Muscle of leg (tissue), 11 donors: ENCODE results near the gene TNFSF18. TPM values are rescaled to one million over a fixed set of nuclear protein-coding genes. Genes with fewer than 3 reads are reported as not detected.

ENCODE experiments used
- DNase-seq: peaks from one replicate; pipeline ENCODE4 v3.0.0; 2013
- H3K27ac ChIP-seq: one replicate; pipeline ENCODE4 v1.5.1; 2013; ENCODE audit warnings: mild to moderate bottlenecking, low read length, control low read depth
- H3K27me3 ChIP-seq: one replicate; pipeline ENCODE4 v1.6.1; 2013; ENCODE audit warnings: low read length; ENCODE audit not compliant: control insufficient read depth, insufficient read depth
- H3K36me3 ChIP-seq: one replicate; pipeline ENCODE4 v1.6.1; 2013; ENCODE audit warnings: low read length; ENCODE audit not compliant: control insufficient read depth, insufficient read depth
- H3K4me1 ChIP-seq: one replicate; pipeline ENCODE4 v1.6.1; 2013; ENCODE audit warnings: low read length; ENCODE audit not compliant: control insufficient read depth, insufficient read depth
- H3K4me3 ChIP-seq: one replicate; pipeline ENCODE4 v1.5.1; 2013; ENCODE audit warnings: low read length, control low read depth
- H3K9me3 ChIP-seq: replicated peaks from 2 replicates; pipeline ENCODE4 v1.6.1; 2013; ENCODE audit warnings: low read depth, low read length; ENCODE audit not compliant: control insufficient read depth
- WGBS: methylation state at CpG from one replicate; pipeline ENCODE4 v1.1.5; 2013; ENCODE audit warnings: missing lambda C conversion rate; ENCODE audit not compliant: insufficient coverage; 5-methylcytosine and 5-hydroxymethylcytosine counted together
- polyA plus RNA-seq, 8 donors: library from polyadenylated mRNA; unstranded; fragments of 120-200 nt; gene quantifications; one replicate each; pipeline versions ENCODE4 v1.2.1 to v1.2.3, GENCODE V29; 2013; ENCODE audit warnings: inconsistent platforms in 1 of 8, low replicate concordance in 1 of 8; ENCODE audit not compliant: insufficient read length in 8 of 8, insufficient read depth in 1 of 8
- total RNA-seq: library from RNA; stranded (reverse); fragments of 120-200 nt; gene quantifications from one replicate; pipeline ENCODE4 v1.2.4, GENCODE V29; 2013

Gene TNFSF18
- total and polyA plus RNA-seq, 9 donors, result 0.10 to 0.21 (median 0.16) TPM; not detected in 1

GRCh38 chr1:173012126-173012525 lies 38.6 kb downstream of the TNFSF18 start:
- Histone ChIP-seq H3K4me3 (no peak overlapping the region), H3K36me3 (no peaks in the 10 kb centered on the region), H3K27me3 (no peaks in the 10 kb centered on the region), H3K9me3 (no peaks in the 10 kb centered on the region), H3K27ac (no peak overlapping the region), H3K4me1 (no peaks in the 10 kb centered on the region)
- DNase-seq, result no peak
- no CpG with 5 or more reads among the region's 1 CpG for WGBS

GRCh38 chr1:173009597-173009996 lies 41.1 kb downstream of the TNFSF18 start:
- Histone ChIP-seq H3K27me3 (no peaks in the 10 kb centered on the region), H3K36me3 (no peaks in the 10 kb centered on the region), H3K9me3 (no peaks in the 10 kb centered on the region), H3K4me1 (no peaks in the 10 kb centered on the region), H3K27ac (no peak overlapping the region), H3K4me3 (no peak overlapping the region)
- peak; percentile 73 for DNase-seq
- no CpG with 5 or more reads among the region's 1 CpG for WGBS

GRCh38 chr1:173005196-173005864 lies 45.4 kb downstream of the TNFSF18 start:
- Histone ChIP-seq H3K4me1 (no peaks in the 10 kb centered on the region), H3K27me3 (no peaks in the 10 kb centered on the region), H3K36me3 (no peaks in the 10 kb centered on the region), H3K27ac (no peak overlapping the region), H3K9me3 (no peaks in the 10 kb centered on the region), H3K4me3 (no peak overlapping the region)
- WGBS, result no CpG with 5 or more reads among the region's 2 CpGs
- no peak for DNase-seq

GRCh38 chr1:173002891-173003838 lies 47.6 kb downstream of the TNFSF18 start:
- Histone ChIP-seq H3K9me3 (peaks cover 4% of the 10 kb centered on the region), H3K27ac (no peak overlapping the region), H3K27me3 (no peaks in the 10 kb centered on the region), H3K4me1 (no peaks in the 10 kb centered on the region), H3K4me3 (no peak overlapping the region), H3K36me3 (no peaks in the 10 kb centered on the region)
- WGBS, result no CpG with 5 or more reads among the region's 6 CpGs
- no peak for DNase-seq

GRCh38 chr1:172999349-172999748 lies 51.4 kb downstream of the TNFSF18 start:
- 67% methylated on average over 1 of the region's 3 CpGs for WGBS
- Histone ChIP-seq H3K36me3 (no peaks in the 10 kb centered on the region), H3K9me3 (peaks cover 6% of the 10 kb centered on the region), H3K4me3 (no peak overlapping the region), H3K27me3 (no peaks in the 10 kb centered on the region), H3K4me1 (no peaks in the 10 kb centered on the region), H3K27ac (no peak overlapping the region)
- DNase-seq, result no peak

GRCh38 chr1:172997941-172998361 lies 52.8 kb downstream of the TNFSF18 start:
- Histone ChIP-seq H3K27ac (no peak overlapping the region), H3K27me3 (no peaks in the 10 kb centered on the region), H3K9me3 (peaks cover 6% of the 10 kb centered on the region), H3K36me3 (no peaks in the 10 kb centered on the region), H3K4me1 (no peaks in the 10 kb centered on the region), H3K4me3 (no peak overlapping the region)
- DNase-seq, result no peak
- no CpG with 5 or more reads among the region's 2 CpGs for WGBS

GRCh38 chr1:172993640-172994039 lies 57.1 kb downstream of the TNFSF18 start:
- DNase-seq, result no peak
- H3K36me3 ChIP-seq, result no peaks in the 10 kb centered on the region
- H3K4me3 ChIP-seq, result no peak overlapping the region
- no CpG with 5 or more reads among the region's 2 CpGs for WGBS
- peaks cover 4% of the 10 kb centered on the region for H3K9me3 ChIP-seq
- H3K27ac ChIP-seq, result no peak overlapping the region
- no peaks in the 10 kb centered on the region for H3K27me3 ChIP-seq
- no peaks in the 10 kb centered on the region for H3K4me1 ChIP-seq

- 80% methylated on average over 1 of the region's 1 CpG for WGBS
- Histone ChIP-seq H3K27me3 (no peaks in the 10 kb centered on the region), H3K27ac (no peak overlapping the region), H3K9me3 (peaks cover 4% of the 10 kb centered on the region), H3K4me3 (no peak overlapping the region), H3K4me1 (no peaks in the 10 kb centered on the region), H3K36me3 (no peaks in the 10 kb centered on the region)
- no peak for DNase-seq
These were observed 58.9 kb downstream of the TNFSF18 start for GRCh38 chr1:172991674-172992400.

GRCh38 chr1:172990598-172991215 lies 60.0 kb downstream of the TNFSF18 start:
- no peak overlapping the region for H3K4me3 ChIP-seq
- H3K27ac ChIP-seq, result no peak overlapping the region
- DNase-seq, result no peak
- peaks cover 2% of the 10 kb centered on the region for H3K9me3 ChIP-seq
- WGBS, result no CpG with 5 or more reads among the region's 3 CpGs
- no peaks in the 10 kb centered on the region for H3K27me3 ChIP-seq
- H3K36me3 ChIP-seq, result no peaks in the 10 kb centered on the region
- no peaks in the 10 kb centered on the region for H3K4me1 ChIP-seq
